HS-27A (cell line): ENCODE results near the gene PDIA2.
"Not testable (repeated sequence)": the region's sequence is repeated elsewhere in the genome, so short reads cannot be mapped to it uniquely, and the experiment has no call there.

ENCODE experiments used
- DNase-seq: peaks from one replicate; pipeline ENCODE4 v3.0.0-alpha.2; 2012; ENCODE audit warnings: low read depth, missing footprints

PDIA2 gene

GRCh38 chr16:263944-264343, 19.0 kb upstream of the PDIA2 start:
- no peak for DNase-seq

GRCh38 chr16:264440-264951, 18.5 kb upstream of the PDIA2 start:
- DNase-seq: no peak

- no peak for DNase-seq
Measured at GRCh38 chr16:265002-265529, 17.9 kb upstream of the PDIA2 start.

GRCh38 chr16:265711-266110, 17.3 kb upstream of the PDIA2 start:
- no peak for DNase-seq

GRCh38 chr16:266258-267164, 16.5 kb upstream of the PDIA2 start:
- no peak for DNase-seq

GRCh38 chr16:267562-267961, 15.4 kb upstream of the PDIA2 start:
- not testable (repeated sequence) for DNase-seq

GRCh38 chr16:268141-269053, 14.6 kb upstream of the PDIA2 start:
- no peak for DNase-seq

- no peak for DNase-seq
Measured at GRCh38 chr16:269061-269796, 13.7 kb upstream of the PDIA2 start.

GRCh38 chr16:270381-271255, 12.3 kb upstream of the PDIA2 start:
- no peak for DNase-seq

- DNase-seq: no peak
Measured at GRCh38 chr16:272633-273546, 10.1 kb upstream of the PDIA2 start.

GRCh38 chr16:273547-274421, 9.2 kb upstream of the PDIA2 start:
- DNase-seq: no peak

- DNase-seq: no peak
Measured at GRCh38 chr16:275041-275641, 7.8 kb upstream of the PDIA2 start.

GRCh38 chr16:275786-276232, 7.2 kb upstream of the PDIA2 start, which contains the start of gene RGS11:
RGS11 (minus strand) TSS chr16:275944; CDS start chr16:275911, 33 bp downstream.
- DNase-seq: no peak

GRCh38 chr16:276426-277077, 6.4 kb upstream of the PDIA2 start:
- DNase-seq: no peak

- no peak for DNase-seq
Measured at GRCh38 chr16:278863-279366, 4.0 kb upstream of the PDIA2 start.

GRCh38 chr16:279531-279930, 3.4 kb upstream of the PDIA2 start:
- DNase-seq: no peak

- no peak for DNase-seq
Measured at GRCh38 chr16:280005-280460, 2.9 kb upstream of the PDIA2 start.
